Measurements from ENCODE around the gene SFRP2.

Gene SFRP2

DNA sequence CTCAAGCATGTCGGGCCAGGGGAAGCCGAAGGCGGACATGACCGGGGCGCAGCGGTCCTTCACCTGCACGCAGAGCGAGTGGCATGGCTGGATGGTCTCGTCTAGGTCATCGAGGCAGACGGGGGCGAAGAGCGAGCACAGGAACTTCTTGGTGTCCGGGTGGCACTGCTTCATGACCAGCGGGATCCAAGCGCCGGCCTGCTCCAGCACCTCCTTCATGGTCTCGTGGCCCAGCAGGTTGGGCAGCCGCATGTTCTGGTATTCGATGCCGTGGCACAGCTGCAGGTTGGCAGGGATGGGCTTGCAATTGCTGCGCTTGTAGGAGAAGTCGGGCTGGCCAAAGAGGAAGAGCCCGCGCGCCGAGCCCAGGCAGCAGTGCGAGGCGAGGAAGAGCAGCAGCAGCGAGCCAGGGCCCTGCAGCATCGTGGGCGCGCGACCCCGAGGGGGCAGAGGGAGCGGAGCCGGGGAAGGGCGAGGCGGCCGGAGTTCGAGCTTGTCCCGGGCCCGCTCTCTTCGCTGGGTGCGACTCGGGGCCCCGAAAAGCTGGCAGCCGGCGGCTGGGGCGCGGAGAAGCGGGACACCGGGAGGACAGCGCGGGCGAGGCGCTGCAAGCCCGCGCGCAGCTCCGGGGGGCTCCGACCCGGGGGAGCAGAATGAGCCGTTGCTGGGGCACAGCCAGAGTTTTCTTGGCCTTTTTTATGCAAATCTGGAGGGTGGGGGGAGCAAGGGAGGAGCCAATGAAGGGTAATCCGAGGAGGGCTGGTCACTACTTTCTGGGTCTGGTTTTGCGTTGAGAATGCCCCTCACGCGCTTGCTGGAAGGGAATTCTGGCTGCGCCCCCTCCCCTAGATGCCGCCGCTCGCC, at the start of gene SFRP2:
TSS of gene SFRP2 (minus strand) at position 671 of the 864 bp plus-strand sequence. CDS start at position 423, 248 bp downstream.
- in situ Hi-C loops (cut with HindIII; ENCODE audit: low sequenced_read_pairs): no loop called here

- in situ Hi-C loops (cut with HindIII; ENCODE audit: low sequenced_read_pairs): no loop called here
These were observed 49.7 kb upstream of the SFRP2 start for GRCh38 chr4:153838564-153838963.

- in situ Hi-C loops (cut with HindIII; ENCODE audit: low sequenced_read_pairs): no loop called here
These were observed 46.0 kb upstream of the SFRP2 start for GRCh38 chr4:153834901-153835300.

DNA sequence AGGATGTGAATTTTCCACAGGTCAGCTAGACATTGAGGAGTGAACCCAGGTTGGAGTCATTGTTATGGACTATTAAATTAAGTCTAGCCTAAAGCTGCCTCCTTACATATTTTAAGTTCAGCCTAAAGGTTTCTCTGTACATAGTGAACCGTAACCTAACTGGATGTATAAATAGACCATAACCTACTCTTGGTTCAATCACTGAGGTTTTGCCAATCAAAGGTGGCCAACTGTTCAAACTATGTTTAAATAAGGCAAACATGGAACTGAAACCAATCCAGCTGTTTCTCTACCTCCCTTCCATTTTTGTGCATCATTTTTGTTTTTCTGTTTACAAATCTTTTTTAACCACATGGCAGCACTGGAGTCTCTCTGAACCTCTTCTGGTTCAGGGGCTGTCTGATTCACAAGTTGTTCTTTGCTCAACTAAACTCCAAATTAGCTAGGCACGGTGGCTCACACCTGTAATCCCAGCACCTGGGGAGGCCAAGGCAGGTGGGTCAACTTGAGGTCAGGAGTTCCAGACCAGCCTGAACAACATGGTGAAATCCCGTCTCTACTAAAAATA, 43.9 kb upstream of the SFRP2 start:
- in situ Hi-C loops (cut with HindIII; ENCODE audit: low sequenced_read_pairs): no loop called here

DNA sequence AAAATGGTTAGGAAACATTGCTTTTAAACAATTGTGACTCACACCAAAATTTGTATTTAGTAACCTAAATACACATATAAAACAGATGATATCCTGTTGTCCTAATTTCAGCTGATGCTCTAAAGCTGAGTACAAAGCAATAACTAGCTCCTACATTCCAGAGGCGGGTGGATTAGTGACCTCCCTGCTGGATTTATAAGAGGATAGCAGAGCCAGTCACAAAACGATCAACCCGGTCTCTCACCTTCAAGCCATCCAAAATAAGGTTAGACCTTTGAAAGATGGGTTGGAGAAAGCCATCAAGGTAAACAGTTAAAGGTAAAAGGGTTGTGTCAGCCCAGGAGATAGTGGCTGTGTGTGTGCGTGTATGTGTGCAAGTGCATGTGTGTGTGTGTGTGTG, 43.2 kb upstream of the SFRP2 start:
- in situ Hi-C loops (cut with HindIII; ENCODE audit: low sequenced_read_pairs): no loop called here

DNA sequence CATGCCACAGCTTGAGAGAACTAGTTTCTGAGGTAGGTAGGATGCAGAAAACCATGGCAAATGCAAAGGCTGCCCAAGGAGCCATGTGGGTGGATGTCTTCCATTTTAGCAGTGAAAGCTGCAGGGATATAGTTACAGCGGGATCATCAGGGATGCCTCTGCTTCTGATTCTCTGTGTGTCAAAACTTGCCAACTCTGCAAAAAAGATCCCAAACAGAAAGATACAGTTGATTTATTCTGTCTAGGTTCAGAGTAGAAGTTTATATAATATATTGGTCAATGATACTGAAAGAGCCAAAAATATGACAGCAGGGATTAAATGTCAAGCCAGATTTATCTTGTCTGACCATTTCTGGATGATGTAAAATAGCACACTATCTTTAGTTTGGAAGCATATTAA, 42.4 kb upstream of the SFRP2 start:
- in situ Hi-C loops (cut with HindIII; ENCODE audit: low sequenced_read_pairs): no loop called here

DNA sequence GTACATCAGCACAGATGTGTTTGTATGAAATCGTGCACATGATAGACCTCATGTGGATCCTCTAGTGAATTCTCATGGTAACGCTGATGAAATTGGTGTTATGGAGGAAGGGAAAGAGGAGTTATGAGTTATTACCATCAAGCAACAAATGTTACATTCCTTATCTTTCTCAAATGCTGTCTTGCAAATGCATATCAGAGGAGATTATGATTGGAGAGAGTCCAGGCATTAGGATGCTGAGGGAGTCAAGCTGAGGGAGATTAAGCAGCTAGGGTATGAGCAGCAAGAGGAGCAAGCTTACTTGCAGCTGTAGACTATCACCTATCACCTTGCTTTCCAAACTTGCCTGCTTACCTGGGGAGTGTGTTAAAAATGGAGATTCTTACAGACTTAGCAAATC, 36.8 kb upstream of the SFRP2 start:
- in situ Hi-C loops (cut with HindIII; ENCODE audit: low sequenced_read_pairs): no loop called here

- in situ Hi-C loops (cut with HindIII; ENCODE audit: low sequenced_read_pairs): no loop called here
These were observed 36.2 kb upstream of the SFRP2 start for GRCh38 chr4:153825126-153825525.

GRCh38 chr4:153824501-153824900, 35.6 kb upstream of the SFRP2 start:
- in situ Hi-C loops (cut with HindIII; ENCODE audit: low sequenced_read_pairs): no loop called here

- in situ Hi-C loops (cut with HindIII; ENCODE audit: low sequenced_read_pairs): no loop called here
These were observed 34.6 kb upstream of the SFRP2 start for GRCh38 chr4:153823483-153823882.

GRCh38 chr4:153822316-153822715, 33.4 kb upstream of the SFRP2 start:
- in situ Hi-C loops (cut with HindIII; ENCODE audit: low sequenced_read_pairs): no loop called here

GRCh38 chr4:153817466-153817865, 28.6 kb upstream of the SFRP2 start:
- in situ Hi-C loops (cut with HindIII; ENCODE audit: low sequenced_read_pairs): no loop called here

- in situ Hi-C loops (cut with HindIII; ENCODE audit: low sequenced_read_pairs): no loop called here
These were observed 27.7 kb upstream of the SFRP2 start for GRCh38 chr4:153816542-153816941.

GRCh38 chr4:153814789-153815188, 25.9 kb upstream of the SFRP2 start:
- in situ Hi-C loops (cut with HindIII; ENCODE audit: low sequenced_read_pairs): no loop called here

- in situ Hi-C loops (cut with HindIII; ENCODE audit: low sequenced_read_pairs): no loop called here
These were observed 21.3 kb upstream of the SFRP2 start for GRCh38 chr4:153809916-153810810.

- in situ Hi-C loops (cut with HindIII; ENCODE audit: low sequenced_read_pairs): no loop called here
These were observed 20.4 kb upstream of the SFRP2 start for GRCh38 chr4:153809307-153809706.

GRCh38 chr4:153808175-153808574, 19.3 kb upstream of the SFRP2 start:
- in situ Hi-C loops (cut with HindIII; ENCODE audit: low sequenced_read_pairs): no loop called here

- in situ Hi-C loops (cut with HindIII; ENCODE audit: low sequenced_read_pairs): no loop called here
These were observed 17.2 kb upstream of the SFRP2 start for GRCh38 chr4:153806073-153806472.

DNA sequence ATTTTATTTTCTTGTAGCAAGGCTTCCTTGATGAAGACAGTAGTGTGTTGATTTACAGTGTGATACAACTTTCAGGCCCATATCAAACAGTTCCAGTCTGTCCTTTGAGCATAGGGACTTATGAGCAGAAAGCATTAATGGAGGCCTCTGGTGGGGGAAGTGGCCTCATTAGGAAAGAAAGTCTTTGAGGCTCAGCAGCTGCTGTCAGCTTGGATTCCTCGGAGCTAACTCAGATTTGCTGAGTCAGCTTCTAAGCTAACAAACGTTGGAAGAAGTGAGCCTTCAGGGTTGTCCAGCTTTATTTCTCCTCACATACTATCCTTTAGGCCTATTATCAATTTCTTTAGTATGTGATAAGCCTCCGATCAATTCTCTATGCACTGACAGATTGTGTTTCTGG, 15.8 kb upstream of the SFRP2 start:
- in situ Hi-C loops (cut with HindIII; ENCODE audit: low sequenced_read_pairs): no loop called here

- in situ Hi-C loops (cut with HindIII; ENCODE audit: low sequenced_read_pairs): no loop called here
These were observed 10.8 kb upstream of the SFRP2 start for GRCh38 chr4:153799694-153800074.

DNA sequence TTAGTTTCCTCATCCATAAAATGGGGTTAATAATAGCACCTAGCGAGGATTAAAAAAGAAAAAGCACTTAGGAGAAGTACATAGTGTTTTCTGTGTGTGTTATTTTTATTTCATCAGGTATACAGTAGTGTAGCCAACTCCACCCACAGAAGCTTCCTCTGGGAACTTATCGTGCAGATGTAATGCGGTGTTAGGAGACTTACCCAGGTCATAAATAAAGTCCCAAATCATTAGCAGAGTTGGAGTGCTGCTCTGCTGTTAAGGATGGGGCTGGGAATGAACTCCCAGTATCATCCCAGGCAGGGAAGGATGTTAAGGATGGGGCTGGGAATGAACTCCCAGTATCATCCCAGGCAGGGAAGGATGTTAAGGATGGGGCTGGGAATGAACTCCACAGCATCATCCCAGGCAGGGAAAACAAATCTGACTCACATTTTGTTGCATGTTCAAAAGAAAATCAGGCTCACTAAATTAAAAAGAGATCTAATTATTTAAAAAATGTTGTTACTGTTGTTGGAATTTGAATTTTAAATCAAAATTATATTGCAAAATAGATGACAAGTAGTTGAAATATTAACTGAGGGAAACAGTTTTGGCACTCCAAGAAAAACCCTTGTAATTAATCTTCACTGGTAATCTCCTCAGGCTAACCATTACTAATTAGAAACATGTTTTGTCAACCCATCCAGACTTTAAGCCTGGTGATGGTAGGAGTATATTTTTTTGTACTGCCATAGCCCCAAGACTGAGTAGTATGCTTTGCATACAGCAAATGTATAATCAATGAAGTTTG, 10.2 kb upstream of the SFRP2 start:
- in situ Hi-C loops (cut with HindIII; ENCODE audit: low sequenced_read_pairs): no loop called here
